A673 (cell line): ENCODE measurements around the gene TMEM108.

Source experiments
- CTCF ChIP-seq: fragments of 300-800, 200-600 bp; sonication (generic); conservative IDR thresholded peaks from 2 replicates; pipeline ENCODE4 v1.5.1; 2017; ENCODE audit warnings: low read depth, mild to moderate bottlenecking, antibody characterized with exemption, low read length, moderate library complexity, mixed read lengths
- EZH2 ChIP-seq: fragments of 200-600 bp; sonication (generic); IDR thresholded peaks from 2 replicates; pipeline ENCODE4 v1.6.1; 2017; ENCODE audit warnings: borderline replicate concordance, low read depth, mild to moderate bottlenecking, mixed read lengths, antibody characterized with exemption, low read length; ENCODE audit not compliant: poor library complexity, severe bottlenecking

- TF ChIP-seq CTCF (no peak), EZH2 (no peak)
Measured at GRCh38 chr3:133262333-133262732, 224.1 kb downstream of the TMEM108 start.
